GM19099 (cell line): ENCODE results near the gene TRPC4.

Experiments
- POLR2A ChIP-seq: IDR thresholded peaks from 3 replicates; pipeline ENCODE4 v1.6.1; 2011; ENCODE audit warnings: low read depth; ENCODE audit not compliant: insufficient read length; ENCODE audit errors: extremely low read depth

TRPC4 gene

GRCh38 chr13:37869756-37870488, at the start of gene TRPC4:
TRPC4 (minus strand) TSS chr13:37869772; CDS start chr13:37783333, 86,439 bp downstream.
- TF ChIP-seq POLR2A, result no peak

- no peak for TF ChIP-seq POLR2A
These were observed 49.2 kb upstream of the TRPC4 start for GRCh38 chr13:37918751-37919150.

- no peak for TF ChIP-seq POLR2A
These were observed 48.6 kb upstream of the TRPC4 start for GRCh38 chr13:37918116-37918714.

- no peak for TF ChIP-seq POLR2A
These were observed 45.3 kb upstream of the TRPC4 start for GRCh38 chr13:37914781-37915391.

GRCh38 chr13:37910790-37911189, 41.2 kb upstream of the TRPC4 start:
- no peak for TF ChIP-seq POLR2A

GRCh38 chr13:37906880-37907279, 37.3 kb upstream of the TRPC4 start:
- TF ChIP-seq POLR2A, result no peak

- no peak for TF ChIP-seq POLR2A
These were observed 36.2 kb upstream of the TRPC4 start for GRCh38 chr13:37905736-37906135.

GRCh38 chr13:37899753-37900152, 30.2 kb upstream of the TRPC4 start:
- no peak for TF ChIP-seq POLR2A

GRCh38 chr13:37893321-37893720, 23.7 kb upstream of the TRPC4 start:
- TF ChIP-seq POLR2A, result no peak

GRCh38 chr13:37889820-37890219, 20.2 kb upstream of the TRPC4 start:
- no peak for TF ChIP-seq POLR2A

- no peak for TF ChIP-seq POLR2A
These were observed 19.5 kb upstream of the TRPC4 start for GRCh38 chr13:37889102-37889501.

GRCh38 chr13:37886879-37887278, 17.3 kb upstream of the TRPC4 start:
- no peak for TF ChIP-seq POLR2A

GRCh38 chr13:37884674-37885073, 15.1 kb upstream of the TRPC4 start:
- TF ChIP-seq POLR2A, result no peak

GRCh38 chr13:37884026-37884425, 14.5 kb upstream of the TRPC4 start:
- no peak for TF ChIP-seq POLR2A

- no peak for TF ChIP-seq POLR2A
These were observed 9.3 kb upstream of the TRPC4 start for GRCh38 chr13:37878921-37879320.

GRCh38 chr13:37878496-37878895, 8.9 kb upstream of the TRPC4 start:
- no peak for TF ChIP-seq POLR2A
